LNCAP (cell line): ENCODE measurements around the gene RAB21.

Experiments used
- CTCF ChIP-seq: fragments of 450-650 bp; IDR thresholded peaks from 2 replicates; pipeline ENCODE4 v1.5.1; 2017; ENCODE audit warnings: mild to moderate bottlenecking

Gene RAB21

DNA sequence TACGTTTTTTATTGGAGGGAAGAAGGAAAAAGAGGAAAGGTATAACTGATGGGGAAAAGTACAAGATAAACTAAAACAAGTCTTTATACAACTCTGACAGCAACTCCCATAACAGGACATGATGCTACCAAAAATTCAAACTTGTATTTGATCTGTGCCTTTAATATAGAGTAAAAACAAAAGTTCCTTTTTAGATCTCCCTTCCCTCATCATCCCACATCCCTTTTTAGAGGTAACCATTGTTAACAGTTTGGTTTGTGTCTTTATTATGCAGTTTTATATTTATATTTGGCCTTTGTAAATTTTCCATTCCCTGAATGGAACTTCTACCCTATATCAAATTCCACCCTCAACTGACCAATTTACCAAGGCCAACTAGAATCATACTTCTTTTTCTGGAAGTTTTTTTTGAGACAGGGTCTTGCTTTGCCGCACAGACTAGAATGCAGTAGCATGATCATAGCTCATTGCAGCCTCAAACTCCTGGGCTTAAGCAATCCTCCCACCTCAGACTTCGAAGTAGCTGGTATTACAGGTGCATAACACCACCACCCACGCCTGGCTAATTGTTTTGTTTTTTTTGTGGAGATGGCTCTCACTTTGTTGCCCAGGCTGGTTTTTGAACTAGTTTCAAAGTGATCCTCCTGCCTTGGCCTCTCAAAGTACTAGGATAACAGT lies 36.9 kb downstream of the RAB21 start:
- TF ChIP-seq CTCF: no peak

DNA sequence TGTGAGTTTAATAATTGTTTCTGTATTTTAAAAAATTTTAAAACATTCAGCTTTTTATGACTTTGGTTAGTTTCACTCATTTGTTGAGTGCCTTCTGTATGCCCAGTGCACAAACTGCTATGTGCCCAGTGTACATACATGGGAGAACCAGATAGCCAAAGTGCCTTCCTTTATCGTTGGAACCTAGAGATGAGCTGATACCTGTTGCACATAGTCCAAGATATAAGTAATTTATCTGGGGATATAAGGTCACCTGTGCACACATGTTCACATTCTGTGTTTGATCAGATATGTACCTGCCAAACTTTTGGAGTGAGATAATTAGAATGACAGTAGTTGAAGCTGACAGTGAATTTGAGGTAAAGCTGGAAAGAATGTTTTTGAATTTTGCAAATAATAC lies 37.9 kb downstream of the RAB21 start:
- no peak for TF ChIP-seq CTCF

DNA sequence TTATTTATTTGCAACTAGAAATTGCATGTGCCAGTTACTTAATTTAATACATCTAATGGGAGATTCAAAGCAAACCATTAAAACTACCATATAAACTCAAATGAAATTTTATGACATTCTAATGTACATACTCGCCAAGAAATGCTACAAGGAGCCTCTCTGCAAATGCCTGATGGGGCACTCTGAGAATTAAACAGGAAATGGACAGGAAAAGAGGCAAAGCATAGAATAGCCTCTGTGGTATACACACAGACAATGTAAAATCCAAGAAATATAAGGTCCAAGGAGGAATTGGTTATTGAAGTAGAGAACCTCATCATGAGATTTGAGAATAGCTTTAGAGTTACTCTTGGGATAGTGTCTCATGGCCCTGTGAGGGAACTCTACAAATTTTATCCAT lies 41.2 kb downstream of the RAB21 start:
- TF ChIP-seq CTCF: no peak

DNA sequence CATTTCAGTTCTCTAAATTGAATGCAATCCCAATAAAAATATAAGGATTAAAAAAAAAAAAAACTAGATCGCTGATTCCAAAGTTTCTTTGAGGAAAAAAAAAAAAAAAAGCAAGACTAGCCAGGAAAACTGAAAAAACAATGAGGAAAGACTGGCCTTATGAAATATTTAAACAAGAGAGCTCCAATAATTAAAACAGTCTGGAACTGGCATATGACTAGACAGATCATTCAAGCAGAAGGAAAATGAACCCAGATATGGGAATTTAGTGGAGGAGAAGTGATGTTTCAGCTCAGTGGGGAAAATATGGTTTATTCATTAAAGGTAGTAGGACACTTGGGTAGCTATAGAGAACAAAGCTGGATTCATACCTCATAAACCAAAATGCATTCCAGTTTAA lies 42.9 kb downstream of the RAB21 start:
- no peak for TF ChIP-seq CTCF

DNA sequence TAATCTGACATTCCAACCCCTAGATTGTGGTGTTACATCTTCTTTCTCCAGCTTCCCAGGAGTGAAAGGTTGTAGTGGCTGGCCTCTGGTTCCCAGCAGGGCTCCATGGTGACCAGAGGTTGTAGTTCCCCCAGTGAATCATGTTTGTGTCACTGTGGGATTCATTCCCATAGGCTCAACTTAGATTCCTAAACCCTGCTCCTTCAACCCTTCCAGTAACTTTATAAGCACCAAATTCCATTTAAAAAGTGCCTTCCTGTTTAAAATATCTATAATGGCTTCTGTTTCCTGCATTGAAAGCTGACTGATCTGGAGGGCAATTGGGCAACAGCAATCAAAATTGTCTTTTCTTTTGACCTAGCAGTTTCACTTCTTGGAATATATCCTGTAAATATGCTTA lies 44.4 kb downstream of the RAB21 start:
- no peak for TF ChIP-seq CTCF

DNA sequence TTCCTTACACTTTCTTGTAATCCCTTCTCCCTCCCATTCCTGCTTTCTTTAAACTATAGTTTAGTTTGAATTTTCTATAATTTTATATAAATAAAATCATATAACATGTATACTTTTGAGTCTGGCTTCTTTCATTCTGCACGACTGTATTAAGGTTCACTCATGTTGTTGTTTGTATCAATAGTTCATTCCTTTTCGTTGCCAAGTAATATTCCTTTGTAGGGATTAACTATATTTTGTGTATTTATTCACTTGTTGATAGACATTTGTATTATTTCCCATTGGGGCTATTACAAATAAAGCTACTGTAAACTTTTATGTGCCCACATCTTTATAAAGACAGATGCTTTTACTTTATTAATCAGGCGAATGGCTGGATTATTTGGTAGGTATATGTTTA lies 45.5 kb downstream of the RAB21 start:
- no peak for TF ChIP-seq CTCF

DNA sequence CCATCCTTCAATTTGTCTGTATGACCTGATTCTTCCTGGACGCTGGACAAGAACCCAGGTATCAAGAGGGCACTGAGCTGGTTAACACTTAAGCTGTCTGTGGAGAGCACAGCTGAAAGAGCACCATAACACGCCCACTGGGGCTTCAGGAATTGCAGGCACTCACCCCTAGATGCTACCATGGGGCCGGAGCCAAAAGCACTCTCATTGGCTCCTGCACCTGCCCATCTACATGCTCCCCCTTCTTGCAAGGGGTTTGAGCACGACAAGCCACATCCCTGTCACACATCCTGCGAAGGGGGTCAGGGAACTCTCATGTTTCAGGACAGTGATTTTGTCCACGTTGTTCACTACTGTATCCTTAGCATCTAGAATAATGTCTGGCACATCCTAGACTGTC lies 49.8 kb downstream of the RAB21 start:
- TF ChIP-seq CTCF: no peak

GRCh38 chr12:71810921-71811320 lies 56.3 kb downstream of the RAB21 start:
- no peak for TF ChIP-seq CTCF
